GM23248 (cell line): Measurements from ENCODE around the gene SERPIND1.

Experiments
- EZH2 ChIP-seq: fragments of 200-600 bp; sonication (generic); IDR thresholded peaks from 2 replicates; pipeline ENCODE4 v1.6.1; 2018; ENCODE audit warnings: antibody characterized with exemption, mild to moderate bottlenecking; ENCODE audit not compliant: insufficient read depth, poor library complexity, severe bottlenecking
- EZH2phosphoT487 ChIP-seq: fragments of 200-600 bp; sonication (generic); IDR thresholded peaks from 2 replicates; pipeline ENCODE4 v1.6.1; 2018; ENCODE audit warnings: antibody characterized with exemption, moderate library complexity, mild to moderate bottlenecking, low read depth; ENCODE audit not compliant: insufficient read depth

DNA sequence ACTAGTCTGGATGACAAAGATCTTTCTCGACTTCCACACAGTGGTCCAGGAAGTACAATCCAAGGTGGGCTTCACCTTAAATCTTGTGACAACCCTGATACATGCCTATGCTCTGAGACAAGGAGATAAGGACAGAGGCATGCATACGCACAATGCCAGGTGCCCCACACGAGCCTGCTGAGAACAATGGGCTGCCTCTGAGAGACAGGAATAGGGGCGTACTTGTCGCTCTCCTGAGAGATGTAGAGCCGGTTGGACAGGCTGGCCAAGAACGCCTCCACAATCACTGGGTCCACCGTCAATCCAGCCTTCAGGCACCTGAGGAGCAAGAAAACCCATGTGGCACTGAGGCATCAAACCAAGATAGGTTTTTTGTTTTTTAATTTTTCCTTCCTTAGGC lies 25.5 kb downstream of the SERPIND1 start:
- TF ChIP-seq EZH2 (no peak), EZH2phosphoT487 (no peak)
